Epidermal melanocyte (primary cell): Measurements from ENCODE around the gene EGFL6.

Experiments used
- DNase-seq: peaks from one replicate; pipeline ENCODE4 v3.0.0; 2011; ENCODE audit warnings: low spot score; ENCODE audit not compliant: insufficient read length

The EGFL6 gene, protein sequence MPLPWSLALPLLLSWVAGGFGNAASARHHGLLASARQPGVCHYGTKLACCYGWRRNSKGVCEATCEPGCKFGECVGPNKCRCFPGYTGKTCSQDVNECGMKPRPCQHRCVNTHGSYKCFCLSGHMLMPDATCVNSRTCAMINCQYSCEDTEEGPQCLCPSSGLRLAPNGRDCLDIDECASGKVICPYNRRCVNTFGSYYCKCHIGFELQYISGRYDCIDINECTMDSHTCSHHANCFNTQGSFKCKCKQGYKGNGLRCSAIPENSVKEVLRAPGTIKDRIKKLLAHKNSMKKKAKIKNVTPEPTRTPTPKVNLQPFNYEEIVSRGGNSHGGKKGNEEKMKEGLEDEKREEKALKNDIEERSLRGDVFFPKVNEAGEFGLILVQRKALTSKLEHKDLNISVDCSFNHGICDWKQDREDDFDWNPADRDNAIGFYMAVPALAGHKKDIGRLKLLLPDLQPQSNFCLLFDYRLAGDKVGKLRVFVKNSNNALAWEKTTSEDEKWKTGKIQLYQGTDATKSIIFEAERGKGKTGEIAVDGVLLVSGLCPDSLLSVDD

DNA sequence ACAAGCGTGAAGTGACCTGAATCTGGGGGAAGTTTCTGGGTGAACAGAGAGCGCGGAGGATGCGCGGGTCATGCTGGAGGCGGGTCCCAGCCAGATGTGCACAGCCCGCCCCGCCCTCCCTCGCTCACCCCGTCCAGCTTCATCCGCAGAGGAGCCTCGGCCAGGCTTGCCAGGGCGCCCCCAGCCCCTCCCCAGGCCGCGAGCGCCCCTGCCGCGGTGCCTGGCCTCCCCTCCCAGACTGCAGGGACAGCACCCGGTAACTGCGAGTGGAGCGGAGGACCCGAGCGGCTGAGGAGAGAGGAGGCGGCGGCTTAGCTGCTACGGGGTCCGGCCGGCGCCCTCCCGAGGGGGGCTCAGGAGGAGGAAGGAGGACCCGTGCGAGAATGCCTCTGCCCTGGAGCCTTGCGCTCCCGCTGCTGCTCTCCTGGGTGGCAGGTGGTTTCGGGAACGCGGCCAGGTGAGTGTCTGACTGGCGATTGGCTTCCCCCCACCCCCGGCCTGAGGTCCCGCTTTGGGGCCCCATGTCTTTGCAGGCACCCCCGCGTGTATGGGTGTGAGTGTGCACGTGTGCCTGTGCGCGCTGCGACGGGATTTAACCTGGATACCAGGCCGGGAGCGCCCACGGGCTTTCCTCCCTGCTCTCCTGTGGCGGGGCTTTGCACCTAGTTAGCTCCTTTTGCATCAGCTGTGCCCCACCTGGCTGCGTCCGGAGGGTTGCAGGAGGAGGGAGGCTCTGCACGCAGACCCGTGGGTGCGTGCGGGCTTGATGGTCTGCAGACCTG is at the start of gene EGFL6:
EGFL6 (plus strand) TSS at position 123 of the 782 bp plus-strand sequence; CDS start at position 384, 261 bp downstream.
- DNase-seq = no peak

DNA sequence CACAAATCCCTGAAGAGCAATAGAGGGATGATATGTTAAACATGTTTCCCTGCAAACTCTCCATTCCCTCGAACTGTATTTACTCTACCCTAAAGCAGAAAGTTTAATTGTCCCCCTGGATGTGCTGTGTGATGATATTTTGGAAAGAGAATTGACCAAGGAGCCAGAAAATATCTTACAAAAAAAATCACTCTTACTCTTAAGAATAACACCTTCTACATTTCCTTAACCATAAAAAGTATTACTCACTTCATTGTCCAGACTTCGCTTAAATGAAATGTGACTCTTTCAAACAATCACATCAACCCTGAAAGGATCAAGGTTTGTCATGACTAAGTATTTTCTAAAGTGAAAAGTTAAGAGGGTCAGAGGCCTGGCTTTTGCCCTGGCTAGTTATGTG is 49.0 kb upstream of the EGFL6 start:
- no peak for DNase-seq

DNA sequence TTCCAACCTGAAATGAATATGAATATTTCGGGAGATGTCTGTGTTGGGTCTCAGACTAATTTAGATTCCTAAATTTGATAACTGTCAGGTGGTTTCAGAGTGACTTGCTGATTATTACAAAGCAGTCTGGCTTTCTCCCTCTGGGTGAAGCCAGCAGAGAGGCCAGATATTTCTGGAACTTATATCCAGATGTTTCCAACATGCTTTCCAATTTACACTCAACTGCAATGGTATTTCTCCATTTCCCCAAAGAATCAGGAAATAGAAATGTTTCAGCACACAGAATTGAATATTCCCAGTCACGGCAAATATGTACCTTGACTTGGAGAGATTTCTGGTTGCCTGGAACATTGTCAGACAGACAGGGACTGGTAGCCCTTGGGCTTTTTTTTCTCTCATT is 48.5 kb upstream of the EGFL6 start:
- DNase-seq = peak; percentile 18

DNA sequence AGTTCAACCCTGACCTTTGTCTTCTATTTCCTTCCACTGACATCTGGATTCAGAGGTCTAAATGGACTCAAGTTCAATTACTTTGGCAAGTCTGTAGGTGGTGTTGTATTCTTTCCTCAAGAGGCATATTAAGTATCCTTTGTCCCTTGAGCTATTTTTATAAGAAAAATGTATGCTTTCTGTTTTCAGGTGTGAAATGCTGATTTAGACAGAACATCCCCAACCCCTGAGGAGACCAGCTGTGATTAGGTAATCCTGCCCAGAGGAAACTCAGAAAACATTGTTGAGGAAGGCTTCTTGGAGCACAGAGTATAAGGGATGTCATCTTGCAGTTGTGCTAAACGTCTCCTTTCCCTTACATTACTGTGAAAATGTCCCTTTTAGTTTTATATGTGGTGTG is 46.6 kb upstream of the EGFL6 start:
- no peak for DNase-seq

GRCh38 chrX:13533726-13534125 is 35.7 kb upstream of the EGFL6 start:
- no peak for DNase-seq

- DNase-seq = no peak
Measured at GRCh38 chrX:13535376-13536165, 33.8 kb upstream of the EGFL6 start.

GRCh38 chrX:13536551-13536950 is 32.9 kb upstream of the EGFL6 start:
- no peak for DNase-seq

DNA sequence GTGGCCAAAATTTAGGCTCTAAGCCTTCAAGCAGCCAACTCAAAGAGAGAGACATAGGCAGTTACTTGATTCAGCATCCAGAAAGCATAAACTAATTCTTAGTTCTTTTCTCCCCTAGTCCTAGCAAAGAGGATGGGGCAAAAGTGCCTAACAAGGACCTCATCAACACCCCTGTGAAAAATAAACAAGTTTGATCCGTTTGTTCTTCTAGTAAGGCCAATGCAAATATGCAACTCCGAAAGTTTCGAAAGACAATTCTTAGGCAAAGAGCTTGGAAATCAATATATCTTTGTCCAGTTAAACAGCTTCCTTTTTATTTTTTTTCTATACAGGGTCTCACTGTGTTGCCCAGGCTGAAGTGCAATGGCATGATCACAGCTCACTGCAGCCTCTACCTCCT is 31.0 kb upstream of the EGFL6 start:
- no peak for DNase-seq

GRCh38 chrX:13540602-13541001 is 28.8 kb upstream of the EGFL6 start:
- DNase-seq = no peak

DNA sequence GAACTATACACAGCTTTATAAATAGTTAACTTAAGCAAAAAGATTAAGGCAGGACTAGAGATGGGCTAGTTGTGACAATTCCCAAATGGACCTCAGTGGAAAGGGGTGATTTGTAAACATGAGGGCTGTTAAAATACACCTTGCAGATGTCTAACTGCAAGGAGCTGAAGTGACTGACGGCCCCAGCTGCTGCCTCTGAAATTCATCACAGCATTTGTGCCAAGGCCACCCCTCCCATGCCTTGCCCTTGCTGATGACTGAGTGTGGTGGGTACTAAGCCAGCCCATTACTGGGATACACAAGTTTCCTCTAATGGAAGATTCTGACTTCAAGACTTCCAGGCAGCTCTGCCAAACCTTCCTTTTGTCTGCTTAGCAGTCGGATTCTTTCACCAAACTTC is 23.7 kb upstream of the EGFL6 start:
- no peak for DNase-seq

- DNase-seq = no peak
Measured at GRCh38 chrX:13547671-13548070, 21.7 kb upstream of the EGFL6 start.

DNA sequence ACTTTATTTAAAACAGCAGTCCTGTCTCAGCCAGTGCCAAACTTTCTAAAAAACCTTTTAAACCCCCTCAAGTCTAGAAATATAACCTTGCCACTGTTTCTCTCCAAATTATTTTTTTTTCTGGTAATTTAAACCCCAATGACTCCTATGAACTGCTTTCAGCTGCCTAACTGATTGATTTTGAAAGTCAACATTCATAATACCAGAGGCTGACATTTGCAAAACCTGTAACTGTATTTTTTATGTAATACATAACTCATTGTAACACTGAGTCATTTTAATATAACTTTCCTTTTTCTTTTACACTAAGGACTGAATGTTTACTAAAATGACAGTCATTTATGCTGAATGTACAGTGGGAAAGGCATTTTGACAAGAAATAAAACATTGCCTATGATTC is 19.1 kb upstream of the EGFL6 start:
- DNase-seq = no peak

- DNase-seq = no peak
Measured at GRCh38 chrX:13551610-13552009, 17.8 kb upstream of the EGFL6 start.

DNA sequence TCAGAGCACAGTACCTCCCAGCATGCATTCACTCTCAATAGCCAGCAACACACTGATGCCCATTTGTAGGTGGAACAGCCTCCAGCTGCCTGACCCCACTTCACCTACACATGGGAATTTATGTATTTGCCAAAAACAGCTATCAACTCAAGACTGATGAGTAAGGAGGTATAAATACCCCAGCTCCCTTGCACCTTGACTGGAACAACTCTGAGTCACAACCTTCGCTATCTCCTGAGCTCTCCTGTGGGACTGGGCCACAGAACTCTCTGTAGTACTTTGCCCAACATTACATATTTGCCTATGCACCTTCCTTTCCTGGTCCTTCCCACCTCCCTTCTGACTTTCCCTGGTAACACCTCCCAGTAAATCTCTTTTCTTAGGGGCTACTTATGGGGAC is 16.5 kb upstream of the EGFL6 start:
- no peak for DNase-seq

DNA sequence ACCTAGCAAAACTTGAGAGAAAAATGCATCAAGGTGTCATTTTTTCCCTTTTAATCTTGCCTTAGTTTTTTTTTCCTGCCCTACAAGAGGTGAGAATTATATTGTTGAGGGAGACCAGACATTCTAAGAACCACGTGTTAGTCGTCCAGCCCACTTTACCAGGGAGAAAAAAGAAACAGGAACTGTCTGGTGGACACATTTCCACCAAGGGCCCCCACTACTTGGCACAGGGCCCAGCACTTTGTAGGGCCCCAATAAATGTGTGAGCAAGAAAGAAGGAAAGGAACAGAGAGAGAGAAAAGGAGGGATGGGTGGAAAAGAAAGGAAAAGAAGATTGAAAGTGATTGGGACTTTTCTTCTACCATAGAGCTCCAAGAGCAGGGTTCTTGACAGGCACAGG is 3.9 kb upstream of the EGFL6 start:
- no peak for DNase-seq

- DNase-seq = no peak
Measured at GRCh38 chrX:13570261-13570605, 832 bp downstream of the EGFL6 start.

DNA sequence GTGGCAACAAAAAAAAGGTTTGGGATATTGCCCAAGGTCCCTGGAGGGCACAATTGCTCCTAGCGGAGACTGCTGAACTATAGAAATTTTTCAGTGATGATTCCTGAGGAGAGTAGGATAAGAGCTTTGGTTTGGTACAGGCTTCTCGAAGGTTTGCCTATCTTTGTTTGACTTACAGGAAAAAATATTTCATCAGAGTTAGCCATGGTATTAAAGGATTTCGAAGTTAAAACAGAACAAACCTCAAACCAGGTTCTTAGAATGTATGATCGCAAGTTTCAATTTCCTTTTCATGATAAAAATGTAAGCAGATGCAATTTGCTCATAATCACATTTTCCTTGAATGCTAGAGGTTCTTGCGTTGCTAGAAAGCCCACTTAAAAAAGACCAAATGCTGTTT is 1.7 kb downstream of the EGFL6 start:
- no peak for DNase-seq

GRCh38 chrX:13574600-13574999 is 5.2 kb downstream of the EGFL6 start:
- no peak for DNase-seq

- DNase-seq = no peak
Measured at GRCh38 chrX:13579661-13580060, 10.3 kb downstream of the EGFL6 start.

DNA sequence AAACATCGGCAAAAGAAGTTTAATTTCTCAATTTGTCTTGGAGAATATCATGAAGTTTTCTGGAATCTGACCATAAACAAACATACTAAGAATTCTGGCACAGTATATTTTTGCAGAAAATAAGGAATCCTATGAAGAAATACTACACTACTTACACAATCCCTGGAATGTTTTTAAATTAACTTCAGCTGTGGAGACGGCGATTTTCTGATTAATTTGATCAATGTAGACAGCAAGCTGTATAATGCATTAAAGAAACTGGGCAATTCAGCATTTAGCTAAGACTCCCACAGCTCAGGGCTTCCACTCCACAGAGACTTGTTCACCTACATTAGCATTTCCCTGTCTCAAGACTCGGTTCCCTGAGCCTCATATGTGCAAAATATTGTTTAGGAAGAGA is 12.2 kb downstream of the EGFL6 start:
- peak; percentile 16 for DNase-seq

DNA sequence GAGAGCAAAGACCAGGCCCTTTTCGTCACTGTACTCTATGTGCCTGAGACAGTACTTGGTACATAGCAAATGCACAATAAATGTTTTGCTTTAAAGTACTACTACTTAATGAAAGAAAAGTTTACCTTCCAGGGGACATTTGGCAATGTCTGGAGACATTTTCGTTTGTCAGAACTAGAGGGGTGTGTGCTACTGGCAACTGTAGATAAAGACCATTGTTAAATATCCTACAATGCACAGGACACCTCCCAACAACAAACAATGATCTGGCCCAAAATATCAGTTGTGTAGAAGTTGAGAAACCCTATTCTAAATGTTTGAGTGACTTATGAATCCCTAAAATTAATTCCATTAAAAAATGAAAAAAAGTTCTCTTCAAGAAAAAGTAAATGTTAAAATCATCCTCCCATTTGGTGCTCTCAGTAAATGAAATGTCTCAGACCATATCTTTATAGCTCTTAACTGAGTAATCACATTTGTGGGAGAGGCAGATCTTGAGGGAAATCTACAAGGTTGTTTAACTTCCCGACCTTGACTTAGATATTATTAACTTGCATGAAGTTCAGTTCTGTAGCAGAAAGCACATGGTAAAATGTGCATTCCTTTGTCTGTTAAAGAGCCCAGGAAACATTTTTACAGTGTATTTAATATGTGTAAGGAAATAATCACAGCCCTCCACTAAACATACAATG is 18.5 kb downstream of the EGFL6 start:
- DNase-seq = no peak
